HEK293 (cell line): Measurements from ENCODE around the gene OLFM2.
A peak's percentile ranks its signal among the peaks of the same experiment; 100 is the strongest.

Experiments
- AEBP2 ChIP-seq: fragments of 450-650 bp; formaldehyde crosslinking; IDR thresholded peaks from 2 replicates; pipeline ENCODE4 v1.5.1; 2016; ENCODE audit warnings: missing biosample characterization, missing genetic modification characterization, borderline replicate concordance
- GFI1B ChIP-seq: fragments of 450-650 bp; formaldehyde crosslinking; IDR thresholded peaks from 2 replicates; pipeline ENCODE4 v1.5.1; 2016; ENCODE audit warnings: missing biosample characterization, missing genetic modification characterization
- GLIS1 ChIP-seq: fragments of 450-650 bp; formaldehyde crosslinking; IDR thresholded peaks from 2 replicates; pipeline ENCODE4 v1.5.1; 2016; ENCODE audit warnings: missing biosample characterization, missing genetic modification characterization
- HOXC10 ChIP-seq: sonication (generic); formaldehyde crosslinking; IDR thresholded peaks from 2 replicates; pipeline ENCODE4 v1.8.1; 2023; ENCODE audit warnings: mild to moderate bottlenecking, missing genetic modification reagents
- KLF1 ChIP-seq: fragments of 450-650 bp; formaldehyde crosslinking; IDR thresholded peaks from 2 replicates; pipeline ENCODE4 v1.5.1; 2016; ENCODE audit warnings: missing biosample characterization, missing genetic modification characterization
- KLF8 ChIP-seq: fragments of 450-650 bp; formaldehyde crosslinking; IDR thresholded peaks from 2 replicates; pipeline ENCODE4 v1.5.1; 2016; ENCODE audit warnings: missing biosample characterization, missing genetic modification characterization
- MYNN ChIP-seq: fragments of 450-650 bp; formaldehyde crosslinking; IDR thresholded peaks from 2 replicates; pipeline ENCODE4 v1.5.1; 2016; ENCODE audit warnings: missing biosample characterization, missing genetic modification characterization, borderline replicate concordance
- MZF1 ChIP-seq: fragments of 450-650 bp; formaldehyde crosslinking; IDR thresholded peaks from 2 replicates; pipeline ENCODE4 v1.5.1; 2017; ENCODE audit warnings: missing biosample characterization, missing genetic modification characterization, borderline replicate concordance
- RBAK ChIP-seq: fragments of 450-650 bp; formaldehyde crosslinking; IDR thresholded peaks from 2 replicates; pipeline ENCODE4 v1.5.1; 2016; ENCODE audit warnings: missing biosample characterization, missing genetic modification characterization
- SCRT1 ChIP-seq: fragments of 450-650 bp; formaldehyde crosslinking; IDR thresholded peaks from 2 replicates; pipeline ENCODE4 v1.5.1; 2016; ENCODE audit warnings: missing biosample characterization, missing genetic modification characterization, borderline replicate concordance
- SETDB1 ChIP-seq: IDR thresholded peaks from one replicate; pipeline ENCODE4 v1.6.1; 2017; ENCODE audit warnings: mild to moderate bottlenecking, low read length, moderate library complexity, mixed read lengths; ENCODE audit not compliant: insufficient read length
- YY1 ChIP-seq: fragments of 450-650 bp; formaldehyde crosslinking; IDR thresholded peaks from 2 replicates; pipeline ENCODE4 v1.5.1; 2018; ENCODE audit warnings: missing biosample characterization, missing genetic modification characterization
- ZBTB49 ChIP-seq: fragments of 450-650 bp; formaldehyde crosslinking; IDR thresholded peaks from 2 replicates; pipeline ENCODE4 v1.5.1; 2016; ENCODE audit warnings: missing biosample characterization, missing genetic modification characterization, low read depth
- ZNF112 ChIP-seq: fragments of 450-650 bp; formaldehyde crosslinking; IDR thresholded peaks from 2 replicates; pipeline ENCODE4 v1.5.0; 2017; ENCODE audit warnings: missing biosample characterization, missing genetic modification characterization
- ZNF114 ChIP-seq: fragments of 450-650 bp; formaldehyde crosslinking; IDR thresholded peaks from 2 replicates; pipeline ENCODE4 v1.5.0; 2017; ENCODE audit warnings: missing biosample characterization, missing genetic modification characterization
- ZNF146 ChIP-seq: fragments of 450-650 bp; formaldehyde crosslinking; IDR thresholded peaks from 2 replicates; pipeline ENCODE4 v1.5.1; 2016; ENCODE audit warnings: missing biosample characterization, missing genetic modification characterization
- ZNF184 ChIP-seq: fragments of 450-650 bp; IDR thresholded peaks from 2 replicates; pipeline ENCODE4 v1.5.1; 2018; ENCODE audit warnings: missing biosample characterization, mild to moderate bottlenecking, missing genetic modification characterization
- ZNF366 ChIP-seq: fragments of 450-650 bp; formaldehyde crosslinking; conservative IDR thresholded peaks from 2 replicates; pipeline ENCODE4 v1.5.1; 2016; ENCODE audit warnings: missing biosample characterization, missing genetic modification characterization
- ZNF488 ChIP-seq: fragments of 450-650 bp; formaldehyde crosslinking; IDR thresholded peaks from 2 replicates; pipeline ENCODE4 v1.5.1; 2016; ENCODE audit warnings: missing biosample characterization, missing genetic modification characterization
- ZNF501 ChIP-seq: fragments of 450-650 bp; formaldehyde crosslinking; IDR thresholded peaks from 2 replicates; pipeline ENCODE4 v1.5.1; 2016; ENCODE audit warnings: missing biosample characterization, missing genetic modification characterization
- ZNF580 ChIP-seq: fragments of 450-650 bp; formaldehyde crosslinking; IDR thresholded peaks from 2 replicates; pipeline ENCODE4 v1.5.1; 2016; ENCODE audit warnings: missing biosample characterization, missing genetic modification characterization
- ZNF610 ChIP-seq: fragments of 450-650 bp; formaldehyde crosslinking; IDR thresholded peaks from 2 replicates; pipeline ENCODE4 v1.5.1; 2016; ENCODE audit warnings: missing biosample characterization, missing genetic modification characterization, borderline replicate concordance
- ZNF623 ChIP-seq: fragments of 450-650 bp; formaldehyde crosslinking; IDR thresholded peaks from 2 replicates; pipeline ENCODE4 v1.5.1; 2016; ENCODE audit warnings: missing biosample characterization, missing genetic modification characterization
- ZNF704 ChIP-seq: fragments of 450-650 bp; formaldehyde crosslinking; IDR thresholded peaks from 2 replicates; pipeline ENCODE4 v1.5.1; 2016; ENCODE audit warnings: missing biosample characterization, missing genetic modification characterization
- ZNF777 ChIP-seq: fragments of 450-650 bp; formaldehyde crosslinking; IDR thresholded peaks from 2 replicates; pipeline ENCODE4 v1.5.1; 2017; ENCODE audit warnings: missing biosample characterization, missing genetic modification characterization, borderline replicate concordance
- ZNF792 ChIP-seq: fragments of 450-650 bp; formaldehyde crosslinking; IDR thresholded peaks from 2 replicates; pipeline ENCODE4 v1.5.1; 2016; ENCODE audit warnings: missing biosample characterization, missing genetic modification characterization
- ZNF843 ChIP-seq: fragments of 450-650 bp; formaldehyde crosslinking; IDR thresholded peaks from 2 replicates; pipeline ENCODE4 v1.5.1; 2016; ENCODE audit warnings: missing biosample characterization, missing genetic modification characterization
- ZSCAN16 ChIP-seq: fragments of 450-650 bp; formaldehyde crosslinking; IDR thresholded peaks from 2 replicates; pipeline ENCODE4 v1.5.1; 2016; ENCODE audit warnings: missing biosample characterization, missing genetic modification characterization
- ZSCAN23 ChIP-seq: fragments of 450-650 bp; formaldehyde crosslinking; IDR thresholded peaks from 2 replicates; pipeline ENCODE4 v1.5.1; 2016; ENCODE audit warnings: missing biosample characterization, missing genetic modification characterization
- ZSCAN4 ChIP-seq: fragments of 450-650 bp; formaldehyde crosslinking; IDR thresholded peaks from 2 replicates; pipeline ENCODE4 v1.5.1; 2017; ENCODE audit warnings: missing biosample characterization, missing genetic modification characterization

The OLFM2 gene

GRCh38 chr19:9914315-9915207 lies 21.8 kb downstream of the OLFM2 start (continued):
- TF ChIP-seq ZSCAN4 (tag by site-specific recombination) (no peak), ZSCAN16 (tag by site-specific recombination) (no peak), GFI1B (tag by site-specific recombination) (no peak), ZNF792 (tag by site-specific recombination) (no peak), ZNF146 (tag by site-specific recombination) (no peak), AEBP2 (no peak), ZNF501 (tag by site-specific recombination) (no peak), ZNF843 (tag by site-specific recombination) (no peak), ZNF623 (peak; percentile 46; the same call in 1 of the 2 replicates), KLF8 (tag by site-specific recombination) (no peak; the same call in 1 of the 2 replicates), ZNF366 (tag by site-specific recombination) (no peak), ZNF488 (tag by site-specific recombination) (no peak), ZNF704 (no peak), ZSCAN23 (no peak), KLF1 (tag by site-specific recombination) (0 out of 2 replicates have a peak, but pooled peaks have one; percentile 8), ZNF112 (tag by site-specific recombination) (no peak), ZNF114 (tag by site-specific recombination) (no peak), RBAK (tag by site-specific recombination) (no peak), SETDB1 (no peak), GLIS1 (tag by site-specific recombination) (no peak), ZNF580 (tag by site-specific recombination) (no peak), SCRT1 (no peak), HOXC10 (CRISPR knock-in tag) (no peak), YY1 (tag by site-specific recombination) (no peak), MYNN (no peak), ZNF184 (tag by site-specific recombination) (no peak), ZNF610 (tag by site-specific recombination) (peak; percentile 76; the same call in 1 of the 2 replicates), ZNF777 (tag by site-specific recombination) (peak; percentile 64; the same call in 1 of the 2 replicates), ZBTB49 (tag by site-specific recombination) (no peak), MZF1 (no peak)
